A673 (cell line): ENCODE data around the gene CHCHD3. TPM values are rescaled to one million over a fixed set of nuclear protein-coding genes. Genes with fewer than 3 reads are reported as not detected.
"Not testable (repeated sequence)": the region's sequence is repeated elsewhere in the genome, so short reads cannot be mapped to it uniquely, and the experiment has no call there.

Experiments
- BruUV-seq: library from RNA; stranded (reverse); fragments of 400-500 nt; replicated peaks from 2 replicates; lab custom pipeline; 2021; lab: Mats Ljungman, UMichigan
- CTCF ChIA-PET: fragments of 300-600 bp; sonication (Branson Sonifier 250); formaldehyde crosslinking; loops from one replicate; lab custom pipeline; 2022; ENCODE audit warnings: antibody characterized with exemption; lab: Charles Lee
- POLR2A ChIA-PET: fragments of 300-600 bp; sonication (Branson Sonifier 250); formaldehyde crosslinking; loops from one replicate; lab custom pipeline; 2022; ENCODE audit warnings: antibody characterized with exemption; ENCODE audit not compliant: low non-redundant PET; lab: Charles Lee
- DNase-seq: peaks from one replicate; pipeline ENCODE4 v3.0.0-alpha.2; 2015; ENCODE audit warnings: low spot score
- H3K27ac ChIP-seq: fragments of 200-600 bp; sonication (generic); 2 replicates; pipeline ENCODE4 v1.5.1; 2016; ENCODE audit warnings: mixed run types, low read depth, mild to moderate bottlenecking, mixed read lengths, antibody characterized with exemption, low read length; ENCODE audit not compliant: poor library complexity, severe bottlenecking
- H3K27me3 ChIP-seq: fragments of 200-600 bp; sonication (generic); replicated peaks from 2 replicates; pipeline ENCODE4 v1.6.1; 2017; ENCODE audit warnings: mixed run types, low read depth, mild to moderate bottlenecking, mixed read lengths, antibody characterized with exemption, low read length; ENCODE audit not compliant: insufficient read depth, poor library complexity
- H3K36me3 ChIP-seq: fragments of 200-600 bp; sonication (generic); 2 replicates; pipeline ENCODE4 v1.6.1; 2016; ENCODE audit warnings: mixed run types, mild to moderate bottlenecking, mixed read lengths, antibody characterized with exemption, low read length; ENCODE audit not compliant: insufficient read depth, poor library complexity, severe bottlenecking
- H3K4me1 ChIP-seq: fragments of 200-600 bp; sonication (generic); 2 replicates; pipeline ENCODE4 v1.6.1; 2017; ENCODE audit warnings: mixed run types, mild to moderate bottlenecking, mixed read lengths, antibody characterized with exemption, low read length; ENCODE audit not compliant: insufficient read depth, poor library complexity, severe bottlenecking
- H3K4me3 ChIP-seq: fragments of 200-600 bp; sonication (generic); 2 replicates; pipeline ENCODE4 v1.5.1; 2016; ENCODE audit warnings: low read depth, mixed run types, mild to moderate bottlenecking, mixed read lengths, low read length; ENCODE audit not compliant: poor library complexity, severe bottlenecking
- H3K9me3 ChIP-seq: fragments of 200-600 bp; sonication (generic); 2 replicates; pipeline ENCODE4 v1.6.1; 2016; ENCODE audit warnings: mixed run types, low read depth, mild to moderate bottlenecking, mixed read lengths, antibody characterized with exemption, low read length; ENCODE audit not compliant: poor library complexity, severe bottlenecking
- EZH2 ChIP-seq: fragments of 200-600 bp; sonication (generic); IDR thresholded peaks from 2 replicates; pipeline ENCODE4 v1.6.1; 2017; ENCODE audit warnings: borderline replicate concordance, low read depth, mild to moderate bottlenecking, mixed read lengths, antibody characterized with exemption, low read length; ENCODE audit not compliant: poor library complexity, severe bottlenecking
- intact Hi-C: fragments of 100-400 bp; cut with micrococcal nuclease; formaldehyde crosslinking; loops from one replicate; pipeline ENCODE4 v1.10.0; 2022; ENCODE audit not compliant: unreplicated experiment
- total RNA-seq: library from RNA; stranded (reverse); gene quantifications from 2 replicates; pipeline ENCODE4 v1.2.3, GENCODE V29; 2021
- TF ChIP-seq, protein P1 (sequence below): fragments of 300-800, 200-600 bp; sonication (generic); conservative IDR thresholded peaks from 2 replicates; pipeline ENCODE4 v1.5.1; 2017; ENCODE audit warnings: low read depth, mild to moderate bottlenecking, antibody characterized with exemption, low read length, moderate library complexity, mixed read lengths

The CHCHD3 gene
- total RNA-seq, 1 experiment from 2014 or later = 128 TPM

GRCh38 chr7:132904209-132904608 lies 177.7 kb downstream of the CHCHD3 start:
- ChIA-PET CTCF (no interaction called here), POLR2A (interaction anchor here (0.7 kb wide), 1 partner anchor 89 kb away, joined by 4 read pairs; no protein-coding TSS in a partner anchor)
- TF ChIP-seq, protein P1, sequence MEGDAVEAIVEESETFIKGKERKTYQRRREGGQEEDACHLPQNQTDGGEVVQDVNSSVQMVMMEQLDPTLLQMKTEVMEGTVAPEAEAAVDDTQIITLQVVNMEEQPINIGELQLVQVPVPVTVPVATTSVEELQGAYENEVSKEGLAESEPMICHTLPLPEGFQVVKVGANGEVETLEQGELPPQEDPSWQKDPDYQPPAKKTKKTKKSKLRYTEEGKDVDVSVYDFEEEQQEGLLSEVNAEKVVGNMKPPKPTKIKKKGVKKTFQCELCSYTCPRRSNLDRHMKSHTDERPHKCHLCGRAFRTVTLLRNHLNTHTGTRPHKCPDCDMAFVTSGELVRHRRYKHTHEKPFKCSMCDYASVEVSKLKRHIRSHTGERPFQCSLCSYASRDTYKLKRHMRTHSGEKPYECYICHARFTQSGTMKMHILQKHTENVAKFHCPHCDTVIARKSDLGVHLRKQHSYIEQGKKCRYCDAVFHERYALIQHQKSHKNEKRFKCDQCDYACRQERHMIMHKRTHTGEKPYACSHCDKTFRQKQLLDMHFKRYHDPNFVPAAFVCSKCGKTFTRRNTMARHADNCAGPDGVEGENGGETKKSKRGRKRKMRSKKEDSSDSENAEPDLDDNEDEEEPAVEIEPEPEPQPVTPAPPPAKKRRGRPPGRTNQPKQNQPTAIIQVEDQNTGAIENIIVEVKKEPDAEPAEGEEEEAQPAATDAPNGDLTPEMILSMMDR = no peak
- no peak for TF ChIP-seq EZH2

DNA sequence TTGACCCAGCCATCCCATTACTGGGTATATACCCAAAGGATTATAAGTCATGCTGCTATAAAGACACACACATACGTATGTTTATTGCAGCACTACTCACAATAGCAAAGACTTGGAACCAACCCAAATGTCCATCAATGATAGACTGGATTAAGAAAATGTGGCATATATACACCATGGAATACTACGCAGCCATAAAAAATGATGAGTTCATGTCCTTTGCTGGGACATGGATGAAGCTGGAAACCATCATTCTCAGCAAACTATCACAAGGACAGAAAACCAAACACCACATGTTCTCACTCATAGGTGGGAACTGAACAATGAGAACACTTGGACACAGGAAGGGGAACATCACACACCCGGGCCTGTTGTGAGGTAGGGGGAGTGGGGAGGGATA lies 179.6 kb downstream of the CHCHD3 start:
- H3K4me3 ChIP-seq, CTCF ChIA-PET, H3K9me3 ChIP-seq, H3K36me3 ChIP-seq, BruUV-seq, POLR2A ChIA-PET, H3K27me3 ChIP-seq, H3K4me1 ChIP-seq, intact Hi-C loops, DNase-seq, H3K27ac ChIP-seq: not testable (repeated sequence)

More at GRCh38 chr7:132904209-132904608, 177.7 kb downstream of the CHCHD3 start:
- no TSS peak for BruUV-seq
- H3K4me1 ChIP-seq = no peaks in the 10 kb centered on the region
- H3K4me3 ChIP-seq = no peak overlapping the region
- H3K9me3 ChIP-seq = no peaks in the 10 kb centered on the region
- no peak for DNase-seq
- intact Hi-C loops = no loop called here
- no peaks in the 10 kb centered on the region for H3K27me3 ChIP-seq
- no peaks in the 10 kb centered on the region for H3K36me3 ChIP-seq
- no peak overlapping the region for H3K27ac ChIP-seq

DNA sequence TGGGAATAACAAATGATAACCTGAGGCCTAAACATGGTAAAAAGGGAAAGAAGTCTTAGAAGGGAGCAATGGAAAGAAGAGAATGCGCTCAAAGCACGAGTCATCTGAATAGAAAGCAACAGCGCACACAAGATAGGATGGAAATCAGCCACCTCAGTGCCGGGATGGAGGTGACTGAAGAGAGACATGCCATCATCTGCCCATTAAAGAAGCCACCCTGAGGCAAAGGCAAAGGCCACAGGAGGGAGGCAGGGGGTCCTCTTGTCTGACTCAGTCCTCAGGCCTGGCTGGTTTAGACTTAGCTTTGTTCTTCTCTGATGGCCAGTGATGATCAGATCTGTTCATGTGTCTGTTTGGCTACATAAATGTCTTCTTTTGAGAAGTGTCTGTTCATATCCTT lies 180.6 kb downstream of the CHCHD3 start:
- Histone ChIP-seq H3K4me1 (no peaks in the 10 kb centered on the region), H3K9me3 (no peaks in the 10 kb centered on the region), H3K36me3 (no peaks in the 10 kb centered on the region), H3K27ac (no peak overlapping the region), H3K4me3 (no peak overlapping the region), H3K27me3 (no peaks in the 10 kb centered on the region)
- DNase-seq = no peak
- intact Hi-C loops = no loop called here
- ChIA-PET CTCF (no interaction called here), POLR2A (no interaction called here)
- TF ChIP-seq, protein P1 = no peak
- no peak for TF ChIP-seq EZH2
- no TSS peak for BruUV-seq

DNA sequence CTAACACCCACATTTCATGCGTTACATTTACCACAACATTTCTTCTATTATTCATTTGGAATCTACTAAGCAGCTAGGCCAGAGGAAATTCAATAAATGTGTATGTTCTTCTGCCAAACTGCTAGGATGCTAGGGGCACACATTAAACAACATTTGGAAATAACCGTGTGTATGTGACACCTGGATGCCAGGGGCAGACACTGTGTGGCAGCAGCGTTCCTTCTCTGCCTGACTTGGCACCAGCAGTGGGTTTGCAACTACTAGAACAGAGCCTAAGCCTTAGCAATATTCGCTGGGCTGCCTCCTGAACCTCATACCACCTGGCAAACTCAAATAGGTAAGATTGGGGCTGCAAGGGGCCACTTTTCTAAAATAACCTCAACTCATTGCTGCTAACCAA lies 182.1 kb downstream of the CHCHD3 start:
- CTCF ChIA-PET = no interaction called here
- Histone ChIP-seq H3K9me3 (no peaks in the 10 kb centered on the region), H3K4me3 (no peak overlapping the region), H3K36me3 (no peaks in the 10 kb centered on the region), H3K27ac (no peak overlapping the region), H3K27me3 (no peaks in the 10 kb centered on the region), H3K4me1 (no peaks in the 10 kb centered on the region)
- no TSS peak for BruUV-seq
- no peak for DNase-seq
- intact Hi-C loops = no loop called here
- TF ChIP-seq, protein P1 = 0 out of 2 replicates have a peak, but pooled peaks have one; percentile 30
- TF ChIP-seq EZH2 = no peak
- POLR2A ChIA-PET = no interaction called here

GRCh38 chr7:132898641-132899175 lies 183.2 kb downstream of the CHCHD3 start:
- H3K4me3 ChIP-seq, H3K36me3 ChIP-seq, H3K27me3 ChIP-seq, DNase-seq, H3K4me1 ChIP-seq, H3K27ac ChIP-seq, CTCF ChIA-PET, POLR2A ChIA-PET, BruUV-seq, intact Hi-C loops, H3K9me3 ChIP-seq: not testable (repeated sequence)
